HepG2 (cell line): ENCODE measurements around the gene TMEM107. TPM values are rescaled to one million over a fixed set of nuclear protein-coding genes. Genes with fewer than 3 reads are reported as not detected.

ENCODE experiments used
- ASH2L ChIP-seq: fragments of 300-600, 200-600 bp; sonication (generic); IDR thresholded peaks from 2 replicates; pipeline ENCODE4 v1.7.0; 2017; ENCODE audit warnings: low read depth, mild to moderate bottlenecking, moderate library complexity, mixed read lengths, low read length; ENCODE audit not compliant: insufficient read length
- ATF5 ChIP-seq: sonication (generic); formaldehyde crosslinking; IDR thresholded peaks from 2 replicates; pipeline ENCODE4 v1.4.0; 2020; ENCODE audit warnings: mild to moderate bottlenecking, low read depth, missing genetic modification reagents
- CC2D1A ChIP-seq: sonication (generic); formaldehyde crosslinking; IDR thresholded peaks from 2 replicates; pipeline ENCODE4 v1.8.1; 2023; ENCODE audit warnings: mild to moderate bottlenecking, missing genetic modification reagents
- HES4 ChIP-seq: sonication (generic); formaldehyde crosslinking; IDR thresholded peaks from 2 replicates; pipeline ENCODE4 v1.9.0; 2021; ENCODE audit warnings: mild to moderate bottlenecking, missing genetic modification reagents, borderline replicate concordance
- HINFP ChIP-seq: sonication (generic); formaldehyde crosslinking; IDR thresholded peaks from 2 replicates; pipeline ENCODE4 v1.4.0; 2020; ENCODE audit warnings: low read depth, mild to moderate bottlenecking, missing genetic modification reagents
- MXI1 ChIP-seq: IDR thresholded peaks from 3 replicates; pipeline ENCODE4 v1.6.1; 2012; ENCODE audit warnings: low read depth, low read length, inconsistent platforms, borderline replicate concordance
- NFKBIZ ChIP-seq: IDR thresholded peaks from 2 replicates; pipeline ENCODE4 v1.6.1; 2018; ENCODE audit warnings: missing genetic modification reagents, missing compliant biosample characterization
- NRL ChIP-seq: sonication (generic); formaldehyde crosslinking; IDR thresholded peaks from 2 replicates; pipeline ENCODE4 v1.5.0; 2020; ENCODE audit warnings: missing genetic modification reagents, mild to moderate bottlenecking, moderate library complexity, borderline replicate concordance
- PHF20 ChIP-seq: sonication (generic); formaldehyde crosslinking; IDR thresholded peaks from 2 replicates; pipeline ENCODE4 v1.5.0; 2020; ENCODE audit warnings: mild to moderate bottlenecking, missing genetic modification reagents
- PHF5A ChIP-seq: IDR thresholded peaks from one replicate; pipeline ENCODE4 v1.6.1; 2018; ENCODE audit warnings: low read depth, missing genetic modification reagents; ENCODE audit not compliant: unreplicated experiment
- SRSF9 ChIP-seq: fragments of 200-400 bp; formaldehyde crosslinking; IDR thresholded peaks from 2 replicates; pipeline ENCODE4 v1.6.1; 2018; ENCODE audit warnings: borderline replicate concordance, mild to moderate bottlenecking, low read depth, low read length; ENCODE audit not compliant: insufficient read depth, poor library complexity, severe bottlenecking
- TFE3 ChIP-seq: IDR thresholded peaks from 2 replicates; pipeline ENCODE4 v1.6.1; 2016
- ZBTB3 ChIP-seq: sonication (generic); formaldehyde crosslinking; IDR thresholded peaks from 2 replicates; pipeline ENCODE4 v1.4.0; 2020; ENCODE audit warnings: low read depth, mild to moderate bottlenecking, moderate library complexity, missing genetic modification reagents, borderline replicate concordance
- ZFP91 ChIP-seq: sonication (generic); formaldehyde crosslinking; IDR thresholded peaks from 2 replicates; pipeline ENCODE4 v1.9.0; 2022; ENCODE audit warnings: missing genetic modification reagents, mild to moderate bottlenecking, borderline replicate concordance
- ZNF136 ChIP-seq: sonication (generic); formaldehyde crosslinking; IDR thresholded peaks from 2 replicates; pipeline ENCODE4 v1.8.1; 2022; ENCODE audit warnings: low read depth, mild to moderate bottlenecking, moderate library complexity, missing genetic modification reagents
- ZNF275 ChIP-seq: sonication (generic); formaldehyde crosslinking; IDR thresholded peaks from 2 replicates; pipeline ENCODE4 v1.8.0; 2022; ENCODE audit warnings: missing genetic modification reagents, mild to moderate bottlenecking, inconsistent platforms, borderline replicate concordance
- ZNF501 ChIP-seq: sonication (generic); formaldehyde crosslinking; IDR thresholded peaks from 2 replicates; pipeline ENCODE4 v1.5.1; 2020; ENCODE audit warnings: mild to moderate bottlenecking, moderate library complexity, missing genetic modification reagents
- ZNF563 ChIP-seq: sonication (generic); formaldehyde crosslinking; IDR thresholded peaks from 2 replicates; pipeline ENCODE4 v1.8.0; 2022; ENCODE audit warnings: mild to moderate bottlenecking, moderate library complexity, missing genetic modification reagents
- ZNF577 ChIP-seq: sonication (generic); formaldehyde crosslinking; IDR thresholded peaks from 2 replicates; pipeline ENCODE4 v1.4.0; 2020; ENCODE audit warnings: mild to moderate bottlenecking, low read depth, missing genetic modification reagents, borderline replicate concordance
- ZNF597 ChIP-seq: sonication (generic); formaldehyde crosslinking; IDR thresholded peaks from 2 replicates; pipeline ENCODE4 v1.5.0; 2020; ENCODE audit warnings: missing genetic modification reagents
- ZNF724P ChIP-seq: sonication (generic); formaldehyde crosslinking; IDR thresholded peaks from 2 replicates; pipeline ENCODE4 v1.8.0; 2022; ENCODE audit warnings: missing genetic modification reagents, borderline replicate concordance
- ZNF788 ChIP-seq: sonication (generic); formaldehyde crosslinking; IDR thresholded peaks from 2 replicates; pipeline ENCODE4 v1.5.0; 2020; ENCODE audit warnings: mild to moderate bottlenecking, missing genetic modification reagents, borderline replicate concordance
- polyA plus RNA-seq, 8 experiments: library from polyadenylated mRNA; depleted of rRNA in 3 of 8; stranded (reverse) in 7 of 8; unstranded in 1 of 8; fragments of >200 nt; fragmentation: Illumina TruSeq in 4 of 8; extraction: Trizol in 4 of 8; gene quantifications; 2 replicates each; pipeline versions ENCODE4 v1.2.1 to v1.2.3, GENCODE V29; 2011 to 2016; ENCODE audit warnings: low read depth in 4 of 8, missing spikeins in 1 of 8, mixed read lengths in 1 of 8; ENCODE audit not compliant: insufficient read depth in 1 of 8
- total RNA-seq, 5 experiments: library from RNA; depleted of rRNA; stranded (reverse); fragments of >200 nt; fragmentation: Illumina TruSeq; extraction: Trizol; gene quantifications; 2 replicates each; pipeline ENCODE4 v1.2.3, GENCODE V29; 2016; ENCODE audit warnings: low read depth in 1 of 5

Gene TMEM107
- total and polyA plus RNA-seq, 2 of the 13 experiments (the other 11 are each of a cell fraction or from before 2014, with no cell fraction given), result 7.2 to 15.3 TPM

- TF ChIP-seq ATF5 (CRISPR knock-in tag) (0 out of 2 replicates have a peak, but pooled peaks have one; percentile 38), MXI1 (no peak), PHF20 (CRISPR knock-in tag) (no peak), CC2D1A (CRISPR knock-in tag) (no peak), ZNF788 (CRISPR knock-in tag) (no peak; the same call in 1 of the 2 replicates), ZNF275 (CRISPR knock-in tag) (no peak), ZBTB3 (CRISPR knock-in tag) (0 out of 2 replicates have a peak, but pooled peaks have one; percentile 73), TFE3 (no peak), ZFP91 (peak; percentile 61), ZNF724P (CRISPR knock-in tag) (no peak), NRL (CRISPR knock-in tag) (no peak), HES4 (CRISPR knock-in tag) (no peak; the same call in 1 of the 2 replicates), ZNF577 (CRISPR knock-in tag) (0 out of 2 replicates have a peak, but pooled peaks have one; percentile 38), ZNF501 (no peak), PHF5A (CRISPR knock-in tag) (no peak), ASH2L (peak; percentile 82), ZNF597 (CRISPR knock-in tag) (no peak), HINFP (CRISPR knock-in tag) (no peak), NFKBIZ (no peak), ZNF136 (CRISPR knock-in tag) (no peak), ZNF563 (CRISPR knock-in tag) (peak; percentile 58; the same call in 1 of the 2 replicates), SRSF9 (no peak)
These were observed 10.2 kb upstream of the TMEM107 start (continued) for GRCh38 chr17:8186446-8186786.
